ENCODE results near the gene EFHD1.
A peak's percentile ranks its signal among the peaks of the same experiment; 100 is the strongest.

The EFHD1 gene, protein sequence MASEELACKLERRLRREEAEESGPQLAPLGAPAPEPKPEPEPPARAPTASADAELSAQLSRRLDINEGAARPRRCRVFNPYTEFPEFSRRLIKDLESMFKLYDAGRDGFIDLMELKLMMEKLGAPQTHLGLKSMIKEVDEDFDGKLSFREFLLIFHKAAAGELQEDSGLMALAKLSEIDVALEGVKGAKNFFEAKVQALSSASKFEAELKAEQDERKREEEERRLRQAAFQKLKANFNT

DNA sequence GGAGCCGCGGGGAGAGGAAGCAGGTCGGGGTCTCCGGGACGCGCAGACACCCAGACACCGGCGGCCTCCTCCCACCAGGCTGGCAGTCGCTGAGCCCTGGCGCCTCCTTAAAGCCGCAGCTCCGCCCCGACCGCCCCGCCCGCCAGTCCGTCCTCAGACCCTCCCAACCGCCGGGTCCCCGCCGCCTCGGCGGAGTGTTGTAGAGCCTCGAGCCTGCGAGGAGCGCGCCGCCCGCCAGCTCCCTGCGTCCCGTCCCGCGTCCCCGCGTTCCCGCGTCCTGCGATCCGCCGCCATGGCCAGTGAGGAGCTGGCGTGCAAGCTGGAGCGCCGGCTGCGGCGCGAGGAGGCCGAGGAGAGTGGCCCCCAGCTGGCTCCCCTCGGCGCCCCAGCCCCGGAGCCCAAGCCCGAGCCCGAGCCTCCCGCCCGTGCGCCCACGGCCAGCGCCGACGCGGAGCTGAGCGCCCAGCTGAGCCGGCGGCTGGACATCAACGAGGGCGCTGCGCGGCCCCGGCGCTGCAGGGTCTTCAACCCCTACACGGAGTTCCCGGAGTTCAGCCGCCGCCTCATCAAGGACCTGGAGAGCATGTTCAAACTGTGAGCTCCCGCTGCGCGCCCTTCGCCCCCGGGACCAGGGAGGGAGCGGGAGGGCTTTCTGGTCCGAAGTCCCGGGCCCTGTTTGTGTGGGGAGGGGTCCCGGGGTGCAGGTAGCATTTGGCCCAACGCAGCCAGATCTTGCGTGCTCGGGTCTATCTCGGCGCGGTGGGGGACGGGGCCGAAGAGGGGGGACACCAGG lies at the start of gene EFHD1:
Gene EFHD1, plus strand, starts transcription at position 192 of the 793 bp plus-strand sequence. Its CDS starts 101 bp downstream, at position 293.
- peak in 1 of 2 experiments; percentile 55 for DNase-seq

DNA sequence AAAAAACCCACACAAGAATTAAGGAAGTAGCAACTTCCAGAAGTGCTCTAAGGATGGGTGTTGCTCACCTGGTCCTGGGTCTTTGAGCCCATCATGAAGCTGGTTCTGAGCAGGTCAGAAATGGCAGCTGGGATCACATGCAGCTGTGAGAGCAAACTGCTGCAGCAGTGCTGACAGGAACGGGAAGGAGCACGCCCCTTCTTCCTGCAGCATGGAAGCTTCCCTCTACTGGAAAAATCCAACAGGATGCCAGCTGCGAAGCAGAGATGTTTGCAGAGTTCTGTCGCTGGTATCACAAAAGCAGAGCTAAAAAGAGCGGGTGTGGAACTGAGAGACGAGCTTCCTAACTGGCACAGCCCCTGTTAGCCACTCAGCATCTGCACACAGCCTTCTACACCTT lies 49.2 kb upstream of the EFHD1 start:
- no peak for DNase-seq

- DNase-seq, result no peak
Measured at GRCh38 chr2:232586943-232587505, 46.4 kb upstream of the EFHD1 start.

DNA sequence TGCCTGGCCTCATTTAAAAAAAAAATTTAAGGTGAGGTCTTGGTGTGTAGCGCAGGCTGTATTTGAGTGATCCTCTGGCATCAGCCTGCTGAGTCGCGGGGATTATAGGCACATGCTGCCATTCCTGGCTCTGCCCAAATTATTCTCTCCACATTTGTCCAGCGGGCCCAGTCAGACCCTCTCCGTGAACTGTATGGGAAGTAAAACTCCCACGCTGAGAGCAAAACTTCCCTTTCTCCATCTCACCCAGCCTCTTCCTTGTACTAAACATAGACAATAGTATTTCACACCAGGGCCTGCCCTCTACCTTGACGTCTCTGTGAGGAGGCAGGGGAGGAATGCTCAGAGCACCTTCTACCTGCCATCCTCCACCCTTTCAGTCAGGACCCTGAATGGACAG lies 45.9 kb upstream of the EFHD1 start:
- no peak for DNase-seq

GRCh38 chr2:232588031-232588430 lies 45.4 kb upstream of the EFHD1 start:
- DNase-seq, result no peak

GRCh38 chr2:232588680-232589585 lies 44.5 kb upstream of the EFHD1 start:
- DNase-seq, result peak; percentile 22 to 59

DNA sequence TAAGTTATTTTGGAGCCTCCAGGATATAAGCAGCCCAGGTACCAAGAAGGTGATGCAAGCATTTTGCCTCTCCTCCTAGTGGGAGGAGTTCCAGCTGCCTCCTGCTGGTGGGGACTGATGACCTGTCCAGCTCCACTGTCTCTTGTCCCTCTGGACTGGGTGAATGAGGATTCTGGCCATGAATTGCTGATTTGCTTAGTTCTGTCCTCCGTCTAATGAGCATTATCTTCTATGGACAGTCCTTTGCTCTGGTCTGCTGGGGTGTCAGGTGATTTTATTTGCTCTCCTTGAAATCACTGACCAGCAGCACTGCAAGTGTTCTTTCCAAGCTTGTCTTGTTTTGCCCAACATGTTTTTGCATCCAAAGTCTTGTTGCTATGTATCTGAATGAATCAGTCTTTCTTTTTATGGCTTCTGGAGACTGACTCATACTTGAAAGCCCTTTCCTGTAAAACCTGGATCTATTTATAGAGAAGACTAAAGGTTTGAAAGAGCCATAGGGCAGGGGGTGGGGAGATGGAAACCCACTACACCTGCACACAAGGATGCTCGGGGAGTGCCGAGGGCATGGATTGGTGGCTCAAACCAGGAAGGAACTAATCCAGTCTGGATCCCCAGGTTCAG lies 40.5 kb upstream of the EFHD1 start:
- no peak for DNase-seq

- DNase-seq, result no peak
Measured at GRCh38 chr2:232593982-232594381, 39.4 kb upstream of the EFHD1 start.

DNA sequence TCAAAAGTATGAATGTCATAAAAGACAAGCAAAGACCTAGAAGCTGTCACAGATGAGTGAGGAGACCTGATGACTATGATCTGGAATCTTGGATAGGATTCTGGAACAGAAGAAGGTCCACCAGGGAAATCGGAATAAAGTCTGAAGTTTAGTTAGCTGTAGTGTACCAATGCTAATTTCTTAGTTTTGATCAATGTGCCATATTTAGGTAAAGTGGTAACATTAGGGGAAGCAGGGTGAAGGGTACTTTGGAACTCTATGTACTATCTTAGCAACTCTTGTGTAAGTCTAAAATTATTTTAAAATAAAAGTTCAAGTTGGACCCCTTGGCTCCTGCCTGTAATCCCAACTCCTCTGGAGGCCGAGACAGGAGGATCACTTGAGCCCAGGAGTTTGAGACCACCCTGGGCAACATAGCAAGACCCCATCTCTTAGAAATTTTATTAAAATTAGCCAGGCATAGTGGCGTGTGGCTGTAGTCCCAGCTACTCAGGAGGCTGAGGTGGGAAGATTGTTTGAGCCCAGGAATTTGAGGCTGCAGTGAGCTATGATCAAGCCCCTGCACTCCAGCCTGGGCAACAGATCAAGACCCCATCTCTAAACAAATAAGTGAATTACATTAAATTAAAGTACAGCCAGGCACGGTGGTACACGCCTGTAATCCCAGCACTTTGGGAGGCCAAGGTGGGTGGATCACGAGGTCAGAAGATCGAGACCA lies 35.9 kb upstream of the EFHD1 start:
- no peak for DNase-seq

DNA sequence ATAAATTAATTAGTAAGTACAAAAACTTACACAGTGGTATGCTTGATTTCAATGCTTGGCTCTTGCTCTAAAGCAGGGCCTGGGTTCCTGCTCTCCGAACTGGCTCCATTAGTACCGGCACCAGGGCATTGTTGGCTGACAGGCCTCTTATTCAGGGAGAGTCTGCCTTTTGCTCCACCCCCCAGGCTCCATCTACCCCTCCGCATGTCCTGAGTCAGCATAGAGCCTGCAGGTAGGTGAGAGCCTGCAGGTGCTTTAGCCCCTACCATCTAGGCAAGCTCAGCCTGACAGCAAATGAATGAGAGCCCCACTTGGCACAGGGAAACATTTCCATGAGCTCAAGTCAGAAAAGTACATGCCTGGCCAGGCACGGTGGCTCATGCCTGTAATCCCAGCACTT lies 35.1 kb upstream of the EFHD1 start:
- DNase-seq, result no peak

DNA sequence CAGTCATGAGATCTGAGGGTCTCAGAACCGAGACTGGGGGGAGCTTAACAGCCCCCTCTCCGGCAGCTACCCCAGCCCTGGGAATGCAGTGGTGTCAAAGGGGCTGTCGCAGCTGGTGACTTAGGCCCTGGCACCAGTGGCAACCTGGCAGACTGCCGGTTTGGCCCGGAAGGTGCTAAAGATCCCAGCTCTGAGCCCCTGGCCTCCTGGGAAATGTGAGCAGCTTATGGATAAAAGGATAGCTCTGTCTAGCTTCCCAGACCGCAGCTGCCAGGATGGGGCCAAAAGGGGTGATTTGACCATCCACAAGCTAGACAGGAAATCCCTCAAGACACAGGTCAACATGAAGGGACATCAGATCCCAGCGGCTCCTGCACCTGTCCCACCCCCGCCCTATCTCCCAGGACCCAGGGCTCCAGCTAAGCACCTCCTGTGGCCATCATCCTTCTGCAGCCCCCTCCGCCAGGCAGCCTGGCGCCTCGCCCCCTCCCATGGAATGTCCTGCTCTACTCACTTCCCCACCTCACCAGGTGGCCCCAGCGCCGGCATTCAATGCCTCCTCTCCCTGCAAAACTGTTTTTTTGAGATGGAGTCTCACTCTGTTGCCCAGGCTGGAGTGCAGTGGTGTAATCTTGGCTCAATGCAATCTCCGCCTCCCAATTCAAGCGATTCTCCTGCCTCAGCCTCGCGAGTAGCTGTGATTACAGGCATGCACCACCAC lies 33.2 kb upstream of the EFHD1 start:
- no peak for DNase-seq

DNA sequence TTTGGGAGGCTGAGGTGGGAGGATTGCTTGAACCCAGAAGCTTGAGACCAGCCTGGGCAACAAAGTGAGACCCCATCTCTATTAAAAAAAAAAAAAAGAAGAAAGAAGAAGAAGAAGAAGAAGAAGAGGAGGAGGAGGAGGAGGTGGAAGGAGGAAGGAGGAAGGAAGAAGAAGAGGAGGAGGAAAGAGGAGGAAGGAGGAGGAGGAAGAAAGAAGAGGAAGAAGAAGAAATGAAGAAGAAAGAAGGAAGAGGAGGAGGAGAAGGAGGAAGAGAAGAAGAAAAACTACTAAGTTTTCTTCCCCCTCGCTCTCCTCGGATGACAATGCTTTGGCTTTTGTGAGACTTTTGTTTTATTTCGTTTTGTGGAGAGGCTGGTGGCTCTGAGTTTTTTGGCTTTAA lies 30.1 kb upstream of the EFHD1 start:
- no peak for DNase-seq

- DNase-seq, result no peak
Measured at GRCh38 chr2:232604535-232604934, 28.9 kb upstream of the EFHD1 start.

GRCh38 chr2:232607011-232607410 lies 26.4 kb upstream of the EFHD1 start:
- DNase-seq, result no peak

GRCh38 chr2:232609607-232610006 lies 23.8 kb upstream of the EFHD1 start:
- no peak for DNase-seq

GRCh38 chr2:232610081-232610480 lies 23.3 kb upstream of the EFHD1 start:
- no peak for DNase-seq

- DNase-seq, result no peak
Measured at GRCh38 chr2:232611061-232611460, 22.3 kb upstream of the EFHD1 start.

GRCh38 chr2:232611559-232612218 lies 21.7 kb upstream of the EFHD1 start:
- DNase-seq, result peak in 1 of 2 experiments; percentile 43

GRCh38 chr2:232613538-232614134 lies 19.8 kb upstream of the EFHD1 start:
- no peak for DNase-seq

DNA sequence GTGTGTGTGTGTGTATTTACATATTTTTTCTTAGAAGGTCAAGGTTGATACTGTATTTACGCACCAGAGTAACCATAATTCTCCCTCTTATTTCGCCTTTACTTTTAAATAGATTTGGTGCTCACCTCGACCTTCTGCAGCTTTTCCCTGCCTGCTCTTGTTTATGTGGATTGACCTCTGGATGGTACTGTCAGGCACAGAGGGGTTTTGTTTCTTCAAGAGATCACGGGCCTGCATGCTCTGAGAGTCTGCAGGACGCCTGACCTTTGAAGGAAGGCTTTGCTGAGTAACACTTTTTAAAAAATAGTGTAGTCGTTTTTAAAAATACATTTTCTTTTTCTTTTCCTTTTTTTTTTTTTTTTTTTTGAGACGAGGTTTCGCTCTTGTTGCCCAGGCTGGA lies 18.1 kb upstream of the EFHD1 start:
- no peak for DNase-seq

All from NCI-H446 (cell line).